ENCODE measurements around the gene PAQR5.

- TF ChIP-seq CTCF (conservative IDR thresholded peaks at IDR 0.05) (no peak), EZH2 (IDR thresholded peaks at IDR 0.05; ENCODE audit: low read depth) (no peak)
Measured at GRCh38 chr15:69380726-69381105, 82.0 kb downstream of the PAQR5 start.
